H1 (cell line): ENCODE data around the gene BORCS8. TPM values are rescaled to one million over a fixed set of nuclear protein-coding genes. Genes with fewer than 3 reads are reported as not detected.

Source experiments
- CHD7 ChIP-seq: fragments of 300-600 bp; sonication (generic); IDR thresholded peaks from 2 replicates; pipeline ENCODE4 v1.7.1; 2012; ENCODE audit warnings: low read length, moderate library complexity, mild to moderate bottlenecking, inconsistent platforms; ENCODE audit not compliant: insufficient replicate concordance
- EZH2 ChIP-seq: fragments of 200-600 bp; sonication (generic); IDR thresholded peaks from 2 replicates; pipeline ENCODE4 v1.7.1; 2012; ENCODE audit warnings: low read depth, mild to moderate bottlenecking, moderate library complexity, low read length, inconsistent platforms; ENCODE audit not compliant: severe bottlenecking
- POLR2A ChIP-seq, 2 experiments: IDR thresholded peaks; 1 replicate in 1 of 2; 2 replicates in 1 of 2; pipeline ENCODE4 v1.6.1; 2011; ENCODE audit warnings: low read depth in 2 of 2, low read length in 2 of 2, mild to moderate bottlenecking in 2 of 2; ENCODE audit errors: control extremely low read depth in 1 of 2
- SP2 ChIP-seq: IDR thresholded peaks from 2 replicates; pipeline ENCODE4 v1.6.1; 2012; ENCODE audit warnings: mild to moderate bottlenecking, low read length, inconsistent platforms
- polyA plus RNA-seq, 7 experiments: library from polyadenylated mRNA; depleted of rRNA in 3 of 7; stranded (reverse) in 5 of 7; unstranded in 2 of 7; fragments of >200 nt in 5 of 7; fragments of 200-250 nt in 2 of 7; gene quantifications; 1 replicate in 5 of 7; 2 replicates in 1 of 7; 4 replicates in 1 of 7; pipeline versions ENCODE4 v1.2.1 to v1.2.3, GENCODE V29; 2011 to 2013; ENCODE audit warnings: missing spikeins in 2 of 7, mixed read lengths in 2 of 7
- total RNA-seq: library from RNA; stranded (reverse); fragmentation: NEBNext Ultra II Directional; extraction: Animal tissue kit (Norgen Biotek cat#: 25700); gene quantifications from 2 replicates; pipeline ENCODE4 v1.2.1, GENCODE V29; 2021

BORCS8 gene
- total and polyA plus RNA-seq, 2 of the 8 experiments (the other 6 are each of a cell fraction or from before 2014, with no cell fraction given): 15.0 to 15.9 TPM

- no peak for TF ChIP-seq CHD7
- TF ChIP-seq SP2: no peak
- no peak for TF ChIP-seq EZH2
- no peak for TF ChIP-seq POLR2A (IDR thresholded peaks at IDR 0.05; ENCODE audit: control extremely low read depth in 1 of 2, low read depth in 2 of 2, low read length in 2 of 2)
Observed at GRCh38 chr19:19140476-19140875, 51.5 kb downstream of the BORCS8 start (continued).
